ENCODE data around the gene ANKRD16. TPM values are rescaled to one million over a fixed set of nuclear protein-coding genes. Genes with fewer than 3 reads are reported as not detected.

The ANKRD16 gene
- total and polyA plus RNA-seq, 7 donors: 1.6 to 11.4 (median 8.6) TPM

DNA sequence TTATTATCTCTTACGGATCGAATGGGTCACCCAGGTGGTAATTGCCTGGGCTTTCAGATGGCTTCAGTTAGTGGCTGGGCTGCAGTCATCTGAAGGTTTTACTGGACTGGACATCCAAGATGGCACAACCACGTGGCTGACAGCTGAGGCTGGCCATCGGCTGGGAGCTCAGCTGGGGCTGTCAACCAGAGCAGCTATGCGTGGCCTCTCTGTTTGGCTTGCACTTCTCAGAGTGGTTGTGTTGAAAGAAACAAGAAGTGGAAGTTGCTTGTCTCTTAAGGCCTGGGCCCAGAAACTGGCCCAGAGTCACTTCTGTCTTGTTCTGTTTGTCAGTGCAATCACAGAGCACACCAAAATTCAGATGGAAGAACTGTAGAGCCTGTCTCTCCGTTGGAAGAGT is 70.8 kb downstream of the ANKRD16 start:
- intact Hi-C loops (cut with DNase I): no loop called here

DNA sequence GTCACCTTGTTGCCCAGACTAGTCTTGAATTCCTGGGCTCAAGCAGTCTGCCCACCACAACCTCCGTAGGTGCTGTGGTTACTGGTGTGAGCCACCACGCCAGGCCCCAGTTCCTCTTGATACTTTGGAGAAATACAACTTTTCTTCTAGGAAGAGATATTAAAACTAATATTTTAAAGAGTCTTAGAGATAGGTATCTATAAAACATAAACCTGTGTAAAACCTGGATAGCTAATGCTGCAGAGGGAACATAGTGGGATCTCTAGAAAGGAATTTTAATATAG is 71.7 kb downstream of the ANKRD16 start:
- no peak for TF ChIP-seq EP300 (IDR thresholded peaks at IDR 0.05)
- TF ChIP-seq, protein P1, sequence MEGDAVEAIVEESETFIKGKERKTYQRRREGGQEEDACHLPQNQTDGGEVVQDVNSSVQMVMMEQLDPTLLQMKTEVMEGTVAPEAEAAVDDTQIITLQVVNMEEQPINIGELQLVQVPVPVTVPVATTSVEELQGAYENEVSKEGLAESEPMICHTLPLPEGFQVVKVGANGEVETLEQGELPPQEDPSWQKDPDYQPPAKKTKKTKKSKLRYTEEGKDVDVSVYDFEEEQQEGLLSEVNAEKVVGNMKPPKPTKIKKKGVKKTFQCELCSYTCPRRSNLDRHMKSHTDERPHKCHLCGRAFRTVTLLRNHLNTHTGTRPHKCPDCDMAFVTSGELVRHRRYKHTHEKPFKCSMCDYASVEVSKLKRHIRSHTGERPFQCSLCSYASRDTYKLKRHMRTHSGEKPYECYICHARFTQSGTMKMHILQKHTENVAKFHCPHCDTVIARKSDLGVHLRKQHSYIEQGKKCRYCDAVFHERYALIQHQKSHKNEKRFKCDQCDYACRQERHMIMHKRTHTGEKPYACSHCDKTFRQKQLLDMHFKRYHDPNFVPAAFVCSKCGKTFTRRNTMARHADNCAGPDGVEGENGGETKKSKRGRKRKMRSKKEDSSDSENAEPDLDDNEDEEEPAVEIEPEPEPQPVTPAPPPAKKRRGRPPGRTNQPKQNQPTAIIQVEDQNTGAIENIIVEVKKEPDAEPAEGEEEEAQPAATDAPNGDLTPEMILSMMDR (IDR thresholded peaks at IDR 0.05): no peak
- no peak for TF ChIP-seq POLR2AphosphoS5 (IDR thresholded peaks at IDR 0.05)
- TF ChIP-seq POLR2A (IDR thresholded peaks at IDR 0.05): no peak

More for the DNA sequence above, 70.8 kb downstream of the ANKRD16 start:
- peaks cover 0 to 10% (median 7%) of the 10 kb centered on the region in 4 donors for H3K4me1 ChIP-seq
- WGBS, 2 donors: 74 to 89% methylated on average over 6 of the region's 6 CpGs
- H3K27ac ChIP-seq: no peak overlapping the region
- H3K4me3 ChIP-seq: no peak overlapping the region
- peak; percentile 2 for DNase-seq
- no peaks in the 10 kb centered on the region for H3K9me3 ChIP-seq
- no peaks in the 10 kb centered on the region for H3K27me3 ChIP-seq
- TF ChIP-seq EP300 (IDR thresholded peaks at IDR 0.05) (no peak), POLR2A (IDR thresholded peaks at IDR 0.05) (no peak), POLR2AphosphoS5 (IDR thresholded peaks at IDR 0.05) (no peak)
- TF ChIP-seq, protein P1 (IDR thresholded peaks at IDR 0.05): no peak
- H3K36me3 ChIP-seq: no peaks in the 10 kb centered on the region

DNA sequence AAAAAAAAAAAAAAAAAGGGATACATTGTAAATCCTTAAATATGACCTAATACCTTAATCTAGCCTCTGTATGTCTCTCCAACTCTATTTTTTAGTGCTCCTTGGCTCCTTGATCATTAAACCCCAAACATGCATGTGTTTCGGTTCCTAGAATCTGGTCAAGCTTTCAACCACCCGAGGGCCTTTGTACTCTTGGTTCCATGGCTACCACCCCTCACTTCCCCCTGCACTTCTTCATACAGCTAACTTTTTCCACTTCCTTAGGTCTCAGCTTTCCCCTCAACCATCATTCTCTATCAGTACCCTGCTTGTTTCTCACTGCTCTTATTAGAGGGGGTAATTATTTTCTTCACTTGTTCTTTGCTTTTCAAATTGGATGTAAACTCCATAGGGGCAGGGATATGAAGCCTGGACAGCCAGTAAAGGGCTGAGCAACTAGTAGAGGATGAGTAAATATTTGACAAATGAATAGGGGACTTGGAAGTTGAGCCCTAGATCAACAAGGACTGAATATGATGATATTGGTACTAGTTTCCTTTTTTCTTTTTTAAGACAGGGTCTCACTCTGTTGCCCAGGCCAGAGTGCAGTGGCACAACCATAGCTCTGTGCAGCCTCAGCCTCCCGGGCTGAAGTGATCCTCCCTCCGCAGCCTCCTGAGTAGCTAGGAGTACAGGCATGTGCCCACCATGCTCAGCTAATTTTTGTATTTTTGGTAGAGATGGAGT is 72.2 kb downstream of the ANKRD16 start:
- no peaks in the 10 kb centered on the region for H3K36me3 ChIP-seq
- no peak overlapping the region for H3K27ac ChIP-seq
- no peak for DNase-seq
- 76 to 92% methylated on average over 4 of the region's 4 CpGs for WGBS, 2 donors
- H3K9me3 ChIP-seq: no peaks in the 10 kb centered on the region
- no peak for TF ChIP-seq EP300 (IDR thresholded peaks at IDR 0.05)
- TF ChIP-seq, protein P1 (IDR thresholded peaks at IDR 0.05): no peak
- TF ChIP-seq POLR2AphosphoS5 (IDR thresholded peaks at IDR 0.05): no peak
- no peak for TF ChIP-seq POLR2A (IDR thresholded peaks at IDR 0.05)
- H3K4me1 ChIP-seq: peaks cover 0 to 10% (median 7%) of the 10 kb centered on the region in 4 donors
- no peak overlapping the region for H3K4me3 ChIP-seq
- intact Hi-C loops (cut with DNase I): no loop called here
- H3K27me3 ChIP-seq: no peaks in the 10 kb centered on the region

More for the DNA sequence above, 71.7 kb downstream of the ANKRD16 start:
- H3K27me3 ChIP-seq: no peaks in the 10 kb centered on the region
- H3K4me3 ChIP-seq: no peak overlapping the region
- no peaks in the 10 kb centered on the region for H3K9me3 ChIP-seq
- no peak for DNase-seq
- intact Hi-C loops (cut with DNase I): no loop called here
- peaks cover 0 to 10% (median 7%) of the 10 kb centered on the region in 4 donors for H3K4me1 ChIP-seq
- no peaks in the 10 kb centered on the region for H3K36me3 ChIP-seq
- WGBS, 2 donors: 72 to 89% methylated on average over 2 of the region's 2 CpGs
- no peak overlapping the region for H3K27ac ChIP-seq

DNA sequence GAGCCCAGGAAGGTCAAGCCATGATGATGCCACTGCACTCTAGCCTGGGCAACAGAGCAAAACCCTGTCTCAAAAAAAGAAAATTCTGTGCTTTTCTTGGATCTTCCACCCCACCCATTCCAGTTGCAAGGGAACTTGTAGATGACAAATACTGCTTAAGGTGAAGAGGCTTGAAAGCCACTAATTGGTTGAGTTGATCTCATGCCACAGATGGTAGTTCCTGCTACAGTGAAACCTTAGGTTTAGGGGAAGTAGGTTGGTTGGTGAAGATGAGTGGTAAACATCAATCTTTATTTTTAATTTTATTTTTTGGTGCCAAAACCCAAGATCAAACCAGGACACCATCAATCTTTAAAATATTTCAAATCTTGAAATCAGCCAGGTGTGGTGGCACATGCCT is 73.5 kb downstream of the ANKRD16 start:
- intact Hi-C loops (cut with DNase I): no loop called here
- TF ChIP-seq, protein P1 (IDR thresholded peaks at IDR 0.05): no peak
- TF ChIP-seq EP300 (IDR thresholded peaks at IDR 0.05) (no peak), POLR2AphosphoS5 (IDR thresholded peaks at IDR 0.05) (no peak), POLR2A (IDR thresholded peaks at IDR 0.05) (no peak)
- Histone ChIP-seq H3K27me3 (no peaks in the 10 kb centered on the region), H3K4me1 (peaks cover 0 to 23% (median 17%) of the 10 kb centered on the region in 4 donors), H3K27ac (no peak overlapping the region), H3K36me3 (no peaks in the 10 kb centered on the region), H3K4me3 (no peak overlapping the region), H3K9me3 (no peaks in the 10 kb centered on the region)
- no peak for DNase-seq
